Measurements from ENCODE around the gene AGBL1.

- TF ChIP-seq CTCF (IDR thresholded peaks at IDR 0.05) (no peak), EP300 (IDR thresholded peaks at IDR 0.05) (no peak)
These were observed 791.2 kb downstream of the AGBL1 start for GRCh38 chr15:86870846-86871245.
